ENCODE results near the gene YIPF2.

The YIPF2 gene

DNA sequence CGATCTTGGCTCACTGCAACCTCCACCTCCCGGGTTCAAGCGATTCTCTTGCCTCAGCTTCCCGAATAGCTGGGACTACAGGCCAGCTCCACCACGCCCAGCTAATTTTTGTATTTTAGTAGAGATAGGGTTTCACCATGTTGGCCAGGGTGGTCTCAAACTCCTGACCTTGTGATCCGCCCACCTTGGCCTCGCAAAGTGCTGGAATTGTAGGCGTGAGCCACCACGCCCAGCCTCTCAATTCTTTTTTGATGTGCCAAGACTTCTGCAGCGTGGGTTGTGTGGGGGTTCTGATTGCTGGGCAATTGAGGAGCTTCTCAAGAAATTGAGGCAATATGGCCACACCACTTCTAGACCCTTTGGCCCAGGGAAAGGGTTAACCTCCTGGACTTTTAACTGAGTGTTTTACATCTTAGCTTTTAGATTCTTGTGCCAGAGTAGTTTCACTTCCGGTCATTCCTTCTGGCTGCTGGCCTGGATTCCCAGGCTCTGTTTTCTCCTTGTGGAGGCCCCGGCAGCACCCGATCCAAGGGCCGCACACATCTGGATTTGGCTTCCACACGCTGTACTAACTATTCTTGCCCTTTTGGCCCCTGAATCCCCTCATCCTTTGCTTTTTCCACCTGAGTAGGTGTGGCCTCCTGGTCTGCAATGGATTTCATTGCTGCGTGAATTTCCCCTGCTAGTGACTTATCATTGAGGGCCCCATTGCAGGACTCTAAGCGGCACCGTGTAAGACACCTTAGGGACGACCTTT is 47.1 kb upstream of the YIPF2 start:
- Histone ChIP-seq H3K79me2 (ENCODE audit: insufficient read depth, low read length) (peaks cover 97% of the 10 kb centered on the region), H3K36me3 (ENCODE audit: insufficient read depth, low read length) (peaks cover 36% of the 10 kb centered on the region), H3K4me2 (ENCODE audit: insufficient read depth, low read length) (no peak overlapping the region), H2AFZ (ENCODE audit: low read depth, low read length) (no peak overlapping the region), H3K4me1 (ENCODE audit: insufficient read depth, low read length) (peaks cover 3% of the 10 kb centered on the region; the same call in 1 of the 2 replicates), H3K9me3 (ENCODE audit: insufficient read depth, low read length, severe bottlenecking) (no peaks in the 10 kb centered on the region), H4K20me1 (ENCODE audit: insufficient read depth, low read length) (peaks cover 91% of the 10 kb centered on the region), H3K4me3 (ENCODE audit: low read depth in 1 of 2, low read length in 2 of 2) (no peak overlapping the region), H3K27me3 (ENCODE audit: insufficient read depth, low read length, poor library complexity) (no peaks in the 10 kb centered on the region), H3K27ac (ENCODE audit: low read length) (no peak overlapping the region), H3K9ac (ENCODE audit: low read depth, low read length) (no peak overlapping the region)
- DNase-seq (no peak), ATAC-seq (ENCODE audit: insufficient read depth, low read depth) (no peak)
- TF ChIP-seq CTCF (IDR thresholded peaks at IDR 0.05; ENCODE audit: borderline replicate concordance, extremely low read depth, low read length, poor library complexity, severe bottlenecking) (no peak), EZH2 (IDR thresholded peaks at IDR 0.05; ENCODE audit: borderline replicate concordance, low read depth, low read length, severe bottlenecking) (no peak)

DNA sequence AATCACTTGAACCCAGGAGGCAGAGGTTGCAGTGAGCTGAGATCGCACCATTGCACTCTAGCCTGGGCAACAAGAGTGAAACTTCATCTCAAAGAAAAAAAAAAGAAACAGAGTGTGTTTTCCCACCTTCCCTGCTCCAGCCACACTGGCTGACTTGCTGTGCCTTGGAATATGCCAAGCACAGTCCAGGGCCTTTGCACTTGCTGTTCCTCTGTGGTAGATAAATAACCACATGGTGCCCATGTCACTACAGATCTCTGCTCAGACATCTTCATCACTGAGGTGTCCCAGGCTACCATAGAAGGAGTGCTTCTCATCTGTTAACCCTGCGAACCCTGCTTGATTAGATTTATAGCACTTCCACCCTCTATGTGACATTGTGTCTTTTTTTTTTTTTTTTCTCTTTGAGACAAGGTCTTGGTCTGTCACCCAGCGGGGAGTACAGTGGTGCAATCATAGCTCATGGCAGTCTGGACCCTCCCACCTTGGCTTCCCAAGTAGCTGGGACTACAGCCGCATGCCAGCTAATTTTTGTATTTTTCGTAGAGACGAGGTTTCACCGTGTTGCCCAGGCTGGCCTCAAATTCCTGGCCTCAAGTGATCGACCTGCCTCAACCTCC is 42.8 kb upstream of the YIPF2 start:
- H3K4me3 ChIP-seq (ENCODE audit: low read depth in 1 of 2, low read length in 2 of 2) = no peak overlapping the region
- H3K27me3 ChIP-seq (ENCODE audit: insufficient read depth, low read length, poor library complexity) = no peaks in the 10 kb centered on the region
- TF ChIP-seq EZH2 (IDR thresholded peaks at IDR 0.05; ENCODE audit: borderline replicate concordance, low read depth, low read length, severe bottlenecking) = no peak
- no peak for TF ChIP-seq CTCF (IDR thresholded peaks at IDR 0.05; ENCODE audit: borderline replicate concordance, extremely low read depth, low read length, poor library complexity, severe bottlenecking)
- H3K27ac ChIP-seq (ENCODE audit: low read length) = no peak overlapping the region
- peaks cover 19% of the 10 kb centered on the region for H3K36me3 ChIP-seq (ENCODE audit: insufficient read depth, low read length)
- H3K9me3 ChIP-seq (ENCODE audit: insufficient read depth, low read length, severe bottlenecking) = no peaks in the 10 kb centered on the region
- peaks cover 84% of the 10 kb centered on the region for H4K20me1 ChIP-seq (ENCODE audit: insufficient read depth, low read length)
- H3K9ac ChIP-seq (ENCODE audit: low read depth, low read length) = no peak overlapping the region
- no peak overlapping the region for H2AFZ ChIP-seq (ENCODE audit: low read depth, low read length)
- no peak overlapping the region for H3K4me2 ChIP-seq (ENCODE audit: insufficient read depth, low read length)
- DNase-seq = no peak
- H3K79me2 ChIP-seq (ENCODE audit: insufficient read depth, low read length) = peaks cover 96% of the 10 kb centered on the region
- H3K4me1 ChIP-seq (ENCODE audit: insufficient read depth, low read length) = peaks cover 14% of the 10 kb centered on the region; the same call in 1 of the 2 replicates
- ATAC-seq (ENCODE audit: insufficient read depth, low read depth) = no peak

DNA sequence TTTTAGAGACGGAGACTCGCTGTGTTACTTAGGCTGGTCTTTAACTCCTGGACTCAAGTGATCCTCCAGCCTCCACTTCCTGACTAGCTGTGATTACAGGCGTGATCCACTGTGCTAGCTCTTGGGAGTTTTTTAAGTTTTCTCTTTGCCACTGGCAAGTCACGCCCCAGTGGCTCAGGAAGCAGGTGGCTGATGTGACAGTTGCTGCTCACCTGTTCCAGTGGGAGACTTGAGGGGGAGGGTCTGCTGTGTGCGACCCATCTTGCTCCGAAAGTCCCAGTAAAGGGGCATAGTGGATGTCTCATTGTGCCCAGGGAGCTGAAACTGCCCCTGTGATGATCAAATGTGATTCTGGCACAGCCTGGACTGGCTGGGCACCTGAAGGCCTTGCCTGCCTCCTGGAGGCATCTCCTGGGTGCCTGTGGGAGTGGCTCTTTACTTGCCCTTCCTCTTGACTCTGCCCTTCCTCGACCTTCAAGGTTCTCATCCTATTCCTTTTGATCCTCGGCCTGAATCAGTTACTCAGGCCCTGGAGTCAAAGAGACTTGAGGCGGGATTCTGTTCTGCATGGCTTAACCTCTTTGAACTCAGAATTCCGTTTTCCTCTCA is 40.2 kb upstream of the YIPF2 start:
- ATAC-seq (ENCODE audit: insufficient read depth, low read depth) = 0 out of 3 replicates have a peak, but pooled peaks have one; percentile 32
- H3K27ac ChIP-seq (ENCODE audit: low read length) = peak overlapping the region; percentile 56
- H2AFZ ChIP-seq (ENCODE audit: low read depth, low read length) = no peak overlapping the region
- peaks cover 13% of the 10 kb centered on the region for H3K36me3 ChIP-seq (ENCODE audit: insufficient read depth, low read length)
- H4K20me1 ChIP-seq (ENCODE audit: insufficient read depth, low read length) = peaks cover 80% of the 10 kb centered on the region
- peaks cover 29% of the 10 kb centered on the region for H3K4me1 ChIP-seq (ENCODE audit: insufficient read depth, low read length)
- no peak overlapping the region for H3K4me3 ChIP-seq (ENCODE audit: low read depth in 1 of 2, low read length in 2 of 2)
- TF ChIP-seq CTCF (IDR thresholded peaks at IDR 0.05; ENCODE audit: borderline replicate concordance, extremely low read depth, low read length, poor library complexity, severe bottlenecking) = no peak
- TF ChIP-seq EZH2 (IDR thresholded peaks at IDR 0.05; ENCODE audit: borderline replicate concordance, low read depth, low read length, severe bottlenecking) = no peak
- H3K9me3 ChIP-seq (ENCODE audit: insufficient read depth, low read length, severe bottlenecking) = no peaks in the 10 kb centered on the region
- H3K79me2 ChIP-seq (ENCODE audit: insufficient read depth, low read length) = peaks cover 97% of the 10 kb centered on the region
- H3K27me3 ChIP-seq (ENCODE audit: insufficient read depth, low read length, poor library complexity) = no peaks in the 10 kb centered on the region
- H3K9ac ChIP-seq (ENCODE audit: low read depth, low read length) = no peak overlapping the region
- peak; percentile 21 for DNase-seq
- no peak overlapping the region for H3K4me2 ChIP-seq (ENCODE audit: insufficient read depth, low read length)
